ENCODE results near the gene GIPR. TPM values are rescaled to one million over a fixed set of nuclear protein-coding genes. Genes with fewer than 3 reads are reported as not detected.
"Not testable (repeated sequence)": the region's sequence is repeated elsewhere in the genome, so short reads cannot be mapped to it uniquely, and the experiment has no call there.

The GIPR gene
- total RNA-seq, result 0.49 and 0.69 TPM in 2 replicates

DNA sequence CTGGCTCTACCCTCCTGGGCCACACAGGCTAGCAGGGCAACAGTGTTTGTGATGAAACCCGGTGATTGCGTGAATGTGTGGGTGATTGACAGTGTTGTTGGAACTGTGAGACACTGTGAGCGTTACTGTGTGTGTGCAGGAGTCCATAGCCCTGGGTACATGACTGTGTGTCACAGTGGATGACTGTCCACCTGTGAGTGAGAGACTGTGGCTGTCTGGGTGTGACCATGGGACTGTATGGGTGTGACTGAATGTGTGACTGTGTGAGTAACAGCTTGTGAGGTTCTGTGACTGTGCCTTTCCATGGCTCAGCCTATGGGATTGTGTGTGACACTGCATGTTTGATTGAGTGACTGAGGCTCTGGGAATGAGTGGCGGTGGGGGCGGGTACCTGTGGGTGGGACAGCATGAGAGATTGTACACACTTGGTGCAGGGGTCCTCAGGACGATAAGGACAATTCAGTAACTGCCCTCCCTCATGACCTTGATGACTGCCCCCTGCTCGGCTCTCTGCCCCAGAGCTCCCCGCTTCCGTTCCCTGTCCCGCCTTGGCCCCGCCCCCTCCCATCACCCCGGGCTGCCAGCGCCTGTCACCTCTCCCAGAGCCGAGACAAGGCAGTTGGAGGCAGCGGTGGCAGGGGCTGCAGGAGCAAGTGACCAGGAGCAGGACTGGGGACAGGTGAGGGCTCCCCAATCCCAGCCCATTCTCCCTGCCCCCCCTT is at the start of gene GIPR:
Gene GIPR, plus strand, starts transcription at position 602 of the 722 bp plus-strand sequence. CDS start 1,300 bp downstream, outside the sequence.
- ATAC-seq (ENCODE audit: low read depth), result peak; percentile 33
- Mint-ChIP-seq H3K4me3 (peak within 1 kb of the TSS; percentile 72), H3K27me3 (peaks cover 35% of the 10 kb centered on the region), H3K27ac (peak within 1 kb of the TSS; percentile 31), H3K9me3 (no peaks in the 10 kb centered on the region), H3K4me1 (peaks cover 32% of the 10 kb centered on the region), H3K36me3 (ENCODE audit: low read depth) (no peaks in the 10 kb centered on the region)
- ChIA-PET CTCF (no interaction called here), POLR2A (interaction anchor here (0.6 to 3.6 kb wide), 7 partner anchors 22 to 1868 kb away, joined by 3 to 11 read pairs (median 5); partner anchors contain the start of genes QPCTL and SNRPD2)
- intact Hi-C loops (cut with micrococcal nuclease), result no loop called here
- no peak for DNase-seq
- no peak for TF ChIP-seq CTCF (IDR thresholded peaks at IDR 0.05)

DNA sequence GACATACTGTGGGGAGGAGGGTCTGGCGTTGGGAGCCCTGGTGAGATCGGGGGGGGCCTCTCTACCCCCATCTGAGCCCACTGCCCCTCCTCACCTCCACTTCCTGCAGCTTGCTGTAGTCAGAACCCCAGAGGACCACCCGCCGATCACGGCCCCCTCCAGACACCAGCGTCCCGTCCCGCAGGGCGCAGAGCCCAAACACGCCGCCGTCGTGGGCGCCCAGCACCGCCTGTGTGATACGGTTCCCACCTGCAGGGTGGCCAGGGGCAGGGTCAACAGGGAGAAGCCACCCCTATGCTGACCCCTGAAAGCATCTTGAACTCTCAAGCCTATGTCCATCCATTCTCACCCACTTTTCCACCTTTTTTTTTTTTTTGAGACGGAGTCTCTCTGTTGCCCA is 46.6 kb upstream of the GIPR start:
- Mint-ChIP-seq H3K27ac (no peak overlapping the region), H3K4me1 (no peaks in the 10 kb centered on the region), H3K4me3 (no peak overlapping the region), H3K36me3 (ENCODE audit: low read depth) (peaks cover 77% of the 10 kb centered on the region), H3K27me3 (no peaks in the 10 kb centered on the region), H3K9me3 (no peaks in the 10 kb centered on the region)
- ATAC-seq (ENCODE audit: low read depth) (no peak), DNase-seq (no peak)
- no peak for TF ChIP-seq CTCF (IDR thresholded peaks at IDR 0.05)
- intact Hi-C loops (cut with micrococcal nuclease), result no loop called here
- CTCF ChIA-PET, result no interaction called here
- POLR2A ChIA-PET, result interaction anchor here (0.6 kb wide), 1 partner anchor 9 kb away, joined by 6 read pairs; no protein-coding TSS in a partner anchor

- ChIA-PET CTCF (no interaction called here), POLR2A (no interaction called here)
- H3K4me1 Mint-ChIP-seq, result no peaks in the 10 kb centered on the region
- DNase-seq (no peak), ATAC-seq (ENCODE audit: low read depth) (no peak)
- peaks cover 74% of the 10 kb centered on the region for H3K36me3 Mint-ChIP-seq (ENCODE audit: low read depth)
- no peaks in the 10 kb centered on the region for H3K27me3 Mint-ChIP-seq
- H3K4me3 Mint-ChIP-seq, result no peak overlapping the region
- TF ChIP-seq CTCF (IDR thresholded peaks at IDR 0.05), result no peak
- H3K9me3 Mint-ChIP-seq, result no peaks in the 10 kb centered on the region
- intact Hi-C loops (cut with micrococcal nuclease), result no loop called here
- H3K27ac Mint-ChIP-seq, result no peak overlapping the region
These were observed 46.0 kb upstream of the GIPR start for GRCh38 chr19:45621976-45622503.

DNA sequence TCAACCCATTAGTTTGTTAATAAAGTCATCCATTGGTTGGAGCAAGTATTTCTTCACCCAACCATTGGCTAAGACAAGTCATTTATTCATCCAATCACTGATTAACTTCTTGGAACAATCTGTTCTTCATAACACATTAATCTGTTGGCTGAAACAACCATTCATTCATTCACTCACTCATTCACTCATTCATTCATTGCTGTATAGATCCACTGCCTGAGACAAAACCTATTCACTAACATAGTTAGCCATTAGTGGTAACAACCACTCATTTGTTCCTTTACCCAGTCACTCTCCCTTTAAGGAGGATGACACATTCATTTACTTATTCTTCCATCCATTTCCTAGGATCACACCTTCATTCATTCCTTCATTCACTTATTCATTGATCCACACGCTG is 44.0 kb upstream of the GIPR start:
- Mint-ChIP-seq H3K36me3 (ENCODE audit: low read depth) (peaks cover 78% of the 10 kb centered on the region), H3K27me3 (no peaks in the 10 kb centered on the region), H3K4me3 (no peak overlapping the region), H3K9me3 (no peaks in the 10 kb centered on the region), H3K27ac (no peak overlapping the region), H3K4me1 (no peaks in the 10 kb centered on the region)
- ChIA-PET POLR2A (no interaction called here), CTCF (no interaction called here)
- DNase-seq (no peak), ATAC-seq (ENCODE audit: low read depth) (no peak)
- no peak for TF ChIP-seq CTCF (IDR thresholded peaks at IDR 0.05)
- intact Hi-C loops (cut with micrococcal nuclease), result no loop called here

GRCh38 chr19:45628219-45628618 is 39.8 kb upstream of the GIPR start:
- ATAC-seq (ENCODE audit: low read depth); H3K9me3 Mint-ChIP-seq; POLR2A ChIA-PET; H3K27ac Mint-ChIP-seq; DNase-seq; H3K4me3 Mint-ChIP-seq; H3K27me3 Mint-ChIP-seq; CTCF ChIA-PET; intact Hi-C loops (cut with micrococcal nuclease): not testable (repeated sequence)
- H3K36me3 Mint-ChIP-seq (ENCODE audit: low read depth), result peaks cover 61% of the 10 kb centered on the region
- peaks cover 12% of the 10 kb centered on the region for H3K4me1 Mint-ChIP-seq

Measured in activated B cell treated with CpG ODN at 0.5 μM for 24 hours (primary cell).